ENCODE results near the gene MPO. TPM values are rescaled to one million over a fixed set of nuclear protein-coding genes. Genes with fewer than 3 reads are reported as not detected.
A peak's percentile ranks its signal among the peaks of the same experiment; 100 is the strongest.

The MPO gene
- total and polyA plus RNA-seq, 9 of the 15 experiments (the other 6 are each of a cell fraction or from before 2014, with no cell fraction given), result 0.04 to 0.47 (median 0.39) TPM; not detected in 6

DNA sequence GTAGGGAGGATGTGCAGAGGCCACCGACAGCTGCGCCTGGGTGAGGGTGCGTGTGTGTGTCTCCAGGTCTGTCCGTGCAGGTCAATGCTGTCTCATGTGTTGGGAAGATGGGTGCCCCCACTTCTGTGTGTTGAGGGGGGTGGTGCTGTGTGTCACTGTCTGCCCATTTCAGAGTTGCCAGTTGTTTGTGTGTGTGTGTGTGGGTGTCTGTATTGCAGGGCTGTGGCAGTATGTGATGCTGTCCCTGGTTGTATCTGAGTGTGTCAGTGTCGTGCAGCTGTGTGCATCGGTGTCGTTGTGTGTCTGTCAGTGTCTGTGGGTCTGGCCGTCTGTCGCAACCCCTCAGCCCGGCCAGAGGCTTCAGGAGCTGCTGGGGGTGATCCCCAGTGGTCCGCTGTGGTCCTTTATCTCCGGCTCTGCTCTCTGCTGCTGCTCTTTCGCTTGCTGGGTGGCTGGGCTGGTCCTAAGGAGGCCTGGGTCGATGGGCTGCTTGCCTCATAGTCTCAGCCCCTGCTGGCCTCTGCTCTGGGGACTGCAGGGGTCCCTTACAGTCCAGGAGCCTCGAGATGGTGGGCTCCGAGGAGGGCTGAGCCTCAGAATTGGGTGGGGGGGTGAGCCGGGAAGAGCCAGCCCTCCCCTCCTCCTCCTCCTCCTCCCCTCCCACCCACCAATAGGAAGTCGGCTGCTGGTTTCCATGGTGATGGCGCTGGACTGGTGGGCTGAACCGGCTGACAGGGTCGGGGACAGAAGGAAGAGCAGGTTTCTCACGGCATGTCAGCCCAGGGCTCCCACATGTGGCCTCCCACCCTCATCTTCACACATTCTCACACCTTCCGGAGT, 47.7 kb upstream of the MPO start, which contains the start of gene TSPOAP1 (continued):
- TF ChIP-seq MCM5 (IDR thresholded peaks at IDR 0.05; ENCODE audit: low read depth) (no peak), MXD1 (CRISPR knock-in tag; IDR thresholded peaks at IDR 0.05; ENCODE audit: borderline replicate concordance, poor library complexity, severe bottlenecking) (no peak), PKNOX1 (IDR thresholded peaks at IDR 0.05) (peak; percentile 44; the same call in 1 of the 2 replicates), FOXM1 (IDR thresholded peaks at IDR 0.05; ENCODE audit: low read depth) (no peak), FOXM1 (CRISPR knock-in tag; IDR thresholded peaks at IDR 0.05; ENCODE audit: low read depth) (0 out of 2 replicates have a peak, but pooled peaks have one; percentile 85), ASH1L (IDR thresholded peaks at IDR 0.05; ENCODE audit: borderline replicate concordance, low read depth, partially characterized antibody) (no peak), ZNF253 (CRISPR knock-in tag; conservative IDR thresholded peaks at IDR 0.05) (no peak), RBBP5 (IDR thresholded peaks at IDR 0.05; ENCODE audit: borderline replicate concordance, insufficient read depth, low read length, poor library complexity, severe bottlenecking) (peak; percentile 6), BCLAF1 (IDR thresholded peaks at IDR 0.05; ENCODE audit: borderline replicate concordance in 1 of 2, control insufficient read depth in 1 of 2, low read depth in 2 of 2, low read length in 1 of 2) (peak in 1 of 2 experiments; percentile 94), ZNF75A (CRISPR knock-in tag; IDR thresholded peaks at IDR 0.05) (no peak; the same call in 1 of the 2 replicates), ETS1 (conservative IDR thresholded peaks at IDR 0.05; ENCODE audit: control insufficient read depth, low read depth, low read length) (0 out of 2 replicates have a peak, but pooled peaks have one; percentile 43), ZNF197 (CRISPR knock-in tag; IDR thresholded peaks at IDR 0.05; ENCODE audit: low read depth) (no peak)
- TF ChIP-seq, protein P1, sequence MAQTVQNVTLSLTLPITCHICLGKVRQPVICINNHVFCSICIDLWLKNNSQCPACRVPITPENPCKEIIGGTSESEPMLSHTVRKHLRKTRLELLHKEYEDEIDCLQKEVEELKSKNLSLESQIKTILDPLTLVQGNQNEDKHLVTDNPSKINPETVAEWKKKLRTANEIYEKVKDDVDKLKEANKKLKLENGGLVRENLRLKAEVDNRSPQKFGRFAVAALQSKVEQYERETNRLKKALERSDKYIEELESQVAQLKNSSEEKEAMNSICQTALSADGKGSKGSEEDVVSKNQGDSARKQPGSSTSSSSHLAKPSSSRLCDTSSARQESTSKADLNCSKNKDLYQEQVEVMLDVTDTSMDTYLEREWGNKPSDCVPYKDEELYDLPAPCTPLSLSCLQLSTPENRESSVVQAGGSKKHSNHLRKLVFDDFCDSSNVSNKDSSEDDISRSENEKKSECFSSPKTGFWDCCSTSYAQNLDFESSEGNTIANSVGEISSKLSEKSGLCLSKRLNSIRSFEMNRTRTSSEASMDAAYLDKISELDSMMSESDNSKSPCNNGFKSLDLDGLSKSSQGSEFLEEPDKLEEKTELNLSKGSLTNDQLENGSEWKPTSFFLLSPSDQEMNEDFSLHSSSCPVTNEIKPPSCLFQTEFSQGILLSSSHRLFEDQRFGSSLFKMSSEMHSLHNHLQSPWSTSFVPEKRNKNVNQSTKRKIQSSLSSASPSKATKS (CRISPR knock-in tag; IDR thresholded peaks at IDR 0.05), result 0 out of 2 replicates have a peak, but pooled peaks have one; percentile 44
- TF ChIP-seq, protein P2, sequence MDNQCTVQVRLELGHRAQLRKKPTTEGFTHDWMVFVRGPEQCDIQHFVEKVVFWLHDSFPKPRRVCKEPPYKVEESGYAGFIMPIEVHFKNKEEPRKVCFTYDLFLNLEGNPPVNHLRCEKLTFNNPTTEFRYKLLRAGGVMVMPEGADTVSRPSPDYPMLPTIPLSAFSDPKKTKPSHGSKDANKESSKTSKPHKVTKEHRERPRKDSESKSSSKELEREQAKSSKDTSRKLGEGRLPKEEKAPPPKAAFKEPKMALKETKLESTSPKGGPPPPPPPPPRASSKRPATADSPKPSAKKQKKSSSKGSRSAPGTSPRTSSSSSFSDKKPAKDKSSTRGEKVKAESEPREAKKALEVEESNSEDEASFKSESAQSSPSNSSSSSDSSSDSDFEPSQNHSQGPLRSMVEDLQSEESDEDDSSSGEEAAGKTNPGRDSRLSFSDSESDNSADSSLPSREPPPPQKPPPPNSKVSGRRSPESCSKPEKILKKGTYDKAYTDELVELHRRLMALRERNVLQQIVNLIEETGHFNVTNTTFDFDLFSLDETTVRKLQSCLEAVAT (IDR thresholded peaks at IDR 0.05), result peak; percentile 90 to 97
